ENCODE data around the gene IL17RD.

The IL17RD gene

DNA sequence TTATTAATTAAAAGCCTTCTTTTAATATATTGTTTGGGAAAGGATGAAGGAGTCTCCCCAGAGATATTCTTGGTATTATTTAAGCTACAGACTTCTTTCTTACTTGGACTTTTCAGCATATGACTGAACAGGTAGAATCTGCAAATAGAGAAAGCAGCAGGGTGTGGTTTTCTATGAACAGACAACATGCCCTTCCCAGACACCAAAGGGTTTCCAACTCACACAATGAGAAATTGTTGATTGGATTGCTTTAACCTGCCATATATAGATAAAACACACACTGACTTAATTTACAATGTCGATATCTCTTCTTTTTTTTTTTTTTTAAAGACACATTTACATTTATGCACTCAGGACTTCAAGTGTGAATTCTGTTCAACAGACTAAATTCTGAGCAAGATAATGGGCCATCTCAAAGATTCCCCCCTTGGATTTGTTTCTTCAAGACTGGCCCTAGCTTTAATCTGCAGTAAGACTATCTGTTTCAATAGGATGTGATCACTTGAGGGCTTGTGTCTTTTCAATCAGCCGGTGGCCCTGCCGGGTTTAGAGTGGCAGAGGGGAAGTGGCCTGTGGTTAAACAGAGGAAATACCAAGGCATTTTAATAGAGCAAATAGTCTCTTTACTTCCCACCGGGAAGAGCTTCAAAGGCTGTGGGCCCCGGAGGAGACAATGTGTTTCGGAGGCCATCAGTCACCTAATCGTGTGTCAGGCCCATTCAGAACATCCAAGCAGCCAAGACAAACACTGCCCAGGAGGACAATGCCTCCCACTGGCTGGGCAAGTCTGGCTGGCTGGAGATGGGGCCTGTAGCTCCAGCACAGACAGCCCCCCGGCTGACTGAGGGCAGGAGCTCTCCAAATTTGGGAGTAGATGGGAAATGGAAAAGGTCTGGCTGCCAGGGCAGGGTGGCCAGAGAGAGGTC is 6.1 kb downstream of the IL17RD start:
- no peak for DNase-seq

DNA sequence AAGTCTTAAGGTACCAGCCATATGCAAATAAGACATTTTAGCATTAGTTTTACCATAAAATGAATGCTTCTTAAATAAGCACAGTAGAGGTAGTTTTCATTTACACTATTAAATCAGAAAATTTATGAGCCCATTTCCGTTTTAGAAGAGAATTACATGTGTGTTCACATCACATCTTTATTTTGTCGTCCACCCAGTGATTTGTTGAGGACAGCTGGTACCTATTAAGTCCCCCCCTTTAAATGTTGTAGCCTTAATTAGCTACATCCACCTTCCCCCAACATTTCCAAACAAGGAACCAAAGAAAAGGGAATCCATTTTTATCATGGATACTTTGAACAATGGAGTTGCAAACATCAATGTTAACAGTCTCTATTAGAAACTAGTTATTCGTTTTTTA is 6.8 kb downstream of the IL17RD start:
- no peak for DNase-seq

DNA sequence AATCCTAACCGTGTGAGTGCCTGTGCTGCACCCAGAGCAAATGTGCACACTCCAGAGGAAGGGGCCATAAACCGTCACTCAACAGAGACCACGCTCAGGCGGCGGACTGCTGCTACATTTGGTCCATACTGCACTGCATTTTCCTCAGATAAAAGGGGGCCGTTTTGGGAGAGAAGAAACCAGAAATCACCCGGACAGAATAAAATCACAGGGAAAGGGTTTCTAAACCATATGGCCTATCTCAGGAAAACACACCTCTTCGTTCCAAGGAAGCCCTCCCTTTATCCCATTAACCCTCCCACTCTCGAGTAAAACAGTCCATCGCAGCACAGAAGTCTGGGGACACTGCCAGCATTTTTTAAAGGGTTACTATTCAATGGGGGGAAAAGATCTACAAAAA is 7.6 kb downstream of the IL17RD start:
- DNase-seq, result no peak

DNA sequence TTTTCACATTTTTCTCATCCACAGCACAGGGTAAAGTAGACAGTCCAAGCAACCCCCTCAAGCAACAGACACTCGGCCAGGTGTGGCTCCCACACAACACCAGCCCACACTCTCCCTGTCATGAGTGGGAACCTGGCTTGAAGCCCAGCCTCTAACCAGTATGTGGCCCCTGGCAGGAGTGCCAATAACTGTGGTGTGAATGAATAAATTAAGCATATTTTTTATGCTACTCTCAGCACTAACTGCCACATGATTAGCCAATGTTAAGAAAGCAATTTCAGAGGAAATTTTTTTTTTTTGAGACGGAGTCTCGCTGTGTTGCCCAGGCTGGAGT is 9.9 kb downstream of the IL17RD start:
- no peak for DNase-seq

DNA sequence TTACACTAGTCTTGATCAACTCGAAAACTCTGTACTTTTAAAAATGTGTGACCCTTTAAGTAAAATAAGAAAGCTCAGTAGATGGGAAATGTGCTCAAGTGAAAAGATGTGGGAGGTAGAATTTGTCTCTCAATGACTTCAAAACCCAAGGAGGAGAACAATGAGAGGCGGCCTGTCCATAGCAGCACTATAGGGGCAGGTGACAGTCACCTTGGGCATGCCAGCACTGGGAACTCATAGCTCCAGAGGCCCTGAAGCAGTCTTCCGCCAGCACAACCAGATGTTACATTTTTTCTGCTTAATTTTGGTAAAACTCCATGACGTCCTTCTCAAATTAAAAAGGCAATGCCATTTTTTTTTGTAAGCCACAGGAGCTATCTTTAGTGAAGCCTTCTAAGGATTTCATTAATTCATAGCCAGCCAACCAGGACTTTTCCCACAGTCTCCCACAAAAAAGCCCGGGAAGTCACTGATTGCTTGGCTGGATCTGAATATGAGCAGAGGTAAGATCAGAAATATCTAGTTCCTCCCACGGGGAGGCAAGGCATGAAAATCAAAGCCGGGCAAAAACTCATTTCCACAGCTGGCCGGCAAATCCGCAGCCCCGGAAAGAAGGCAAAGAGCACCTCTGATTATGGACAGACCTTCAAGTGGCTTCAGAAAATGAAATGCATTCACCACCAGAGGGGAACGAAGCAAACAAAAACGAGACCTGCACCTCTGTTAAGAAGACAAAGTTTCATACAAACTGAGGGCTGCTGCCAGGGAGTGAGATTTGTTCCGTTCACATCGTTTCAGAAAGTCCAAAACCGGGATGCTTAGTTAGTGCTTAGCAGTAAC is 10.5 kb downstream of the IL17RD start:
- no peak for DNase-seq

DNA sequence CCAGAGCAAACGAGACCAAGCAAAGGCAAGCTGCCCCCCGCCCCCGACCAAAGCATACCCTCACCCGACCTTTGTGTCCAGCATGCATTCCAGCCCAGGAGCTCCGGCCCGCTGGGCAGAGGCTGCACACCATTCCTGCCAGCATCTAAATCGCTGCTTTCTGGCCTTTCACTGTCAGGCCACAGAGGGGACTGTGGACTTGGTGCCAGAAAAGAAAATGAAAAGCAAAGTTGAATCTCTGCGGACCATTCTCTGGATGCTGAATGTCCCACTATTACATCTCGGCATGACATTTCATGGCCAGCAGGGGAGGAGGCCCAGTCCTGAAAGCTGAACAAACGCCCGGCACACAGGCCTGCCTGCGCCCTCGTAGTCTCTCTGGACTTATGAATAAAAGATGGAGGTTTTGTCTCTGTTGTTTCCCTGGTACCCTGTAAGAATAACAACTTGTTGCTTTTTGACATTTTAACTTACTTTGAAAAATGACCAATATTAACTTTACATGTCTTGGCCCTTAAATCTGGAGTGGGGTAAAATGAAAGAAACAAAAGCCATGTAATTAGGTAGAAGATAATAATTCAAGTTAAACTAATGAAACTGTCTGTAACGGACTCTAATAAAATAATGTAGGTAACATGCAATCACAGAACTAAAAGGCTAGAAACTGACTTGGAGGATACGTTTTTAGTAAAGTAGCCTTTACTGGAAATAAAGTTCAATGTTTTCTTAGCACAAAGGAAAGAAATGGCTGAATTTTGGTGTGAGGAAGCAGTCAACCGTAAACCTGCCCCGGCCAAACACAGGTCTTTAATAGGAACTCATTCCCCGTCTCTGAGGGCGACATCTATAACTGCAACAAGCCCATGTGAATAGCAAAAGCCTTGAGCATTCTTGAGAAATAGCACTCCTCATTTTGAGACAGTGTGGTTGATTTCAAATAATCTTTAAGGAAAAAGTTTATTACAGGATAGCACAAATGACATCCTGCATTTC is 12.7 kb downstream of the IL17RD start:
- no peak for DNase-seq

DNA sequence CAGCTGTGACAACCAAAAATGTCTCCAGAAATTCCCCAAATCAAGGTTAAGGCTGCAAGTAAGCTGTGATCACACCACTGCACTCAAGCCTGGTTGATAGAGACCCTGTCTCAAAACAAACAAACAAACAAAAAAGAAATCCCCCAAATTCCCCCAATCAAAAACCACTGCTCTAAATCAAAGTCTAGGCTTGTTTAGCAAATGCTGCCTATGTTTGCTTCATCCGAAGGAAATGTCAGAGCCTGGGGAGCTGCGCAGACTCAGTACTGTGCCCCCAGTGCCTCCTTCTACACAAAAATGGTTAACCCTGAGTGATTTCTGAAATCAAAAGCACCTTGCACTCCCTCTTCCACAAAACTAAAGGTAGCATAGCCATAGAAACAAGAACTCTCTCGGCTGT is 13.4 kb downstream of the IL17RD start:
- DNase-seq, result no peak

DNA sequence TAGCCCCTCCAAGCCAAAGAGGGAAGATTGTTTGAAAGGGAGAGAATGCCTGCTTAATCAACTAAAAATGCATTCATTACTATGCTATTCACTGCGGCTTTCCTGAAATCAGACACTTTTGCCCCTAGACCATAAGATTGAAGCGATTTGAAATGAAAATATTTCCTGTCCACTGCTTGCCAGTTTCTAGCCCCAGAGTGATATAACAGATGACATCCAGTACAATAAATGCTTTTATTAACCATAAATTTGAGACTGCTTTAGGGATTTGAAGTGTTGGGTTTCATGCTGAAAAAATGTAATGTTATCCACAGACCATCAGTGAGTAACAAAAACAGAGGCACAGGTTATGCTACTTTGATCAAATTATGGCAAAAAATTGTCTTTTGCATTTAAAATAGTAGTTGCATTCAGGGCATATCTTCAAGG is 14.1 kb downstream of the IL17RD start:
- DNase-seq, result no peak

DNA sequence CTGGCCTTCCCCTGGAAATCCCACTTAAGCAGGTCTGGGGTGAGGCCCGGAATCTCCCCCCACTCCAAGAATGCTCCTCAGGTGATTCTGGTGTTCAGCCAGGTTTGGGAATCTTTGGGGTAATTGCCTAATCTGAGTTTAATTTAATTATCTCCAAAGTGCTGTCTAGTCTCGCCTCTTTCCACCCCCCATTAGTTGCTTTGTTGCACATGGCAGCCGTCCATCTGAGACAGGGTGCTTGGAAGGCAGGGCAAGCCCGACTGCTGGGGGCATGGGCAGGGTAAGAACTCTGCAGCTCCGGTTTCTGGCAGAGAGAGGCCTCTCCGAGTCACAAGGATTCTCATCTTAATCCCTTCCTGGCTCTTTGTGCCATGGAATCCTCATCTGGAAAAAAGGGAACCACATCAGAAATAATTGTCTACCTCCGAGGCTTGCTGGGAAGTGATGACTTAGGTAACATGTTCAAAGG is 15.0 kb downstream of the IL17RD start:
- no peak for DNase-seq

DNA sequence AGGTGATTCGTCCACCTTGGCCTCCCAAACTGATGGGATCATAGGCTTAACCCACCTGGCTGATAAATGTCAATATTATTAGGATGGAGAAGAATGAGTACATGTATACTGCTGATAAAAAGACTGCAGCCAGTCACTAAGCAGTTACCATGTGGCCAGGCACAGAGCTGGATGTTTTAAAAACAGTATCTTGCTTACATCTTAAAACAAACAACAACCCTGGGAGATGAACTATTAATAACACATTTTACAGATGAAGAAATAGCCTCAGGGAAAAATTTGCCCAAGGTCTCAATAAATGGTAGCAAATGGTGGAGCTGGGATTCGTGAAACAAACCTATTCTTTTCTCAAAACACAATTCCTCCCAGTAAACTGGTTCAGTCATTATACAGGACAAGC is 18.1 kb downstream of the IL17RD start:
- no peak for DNase-seq

DNA sequence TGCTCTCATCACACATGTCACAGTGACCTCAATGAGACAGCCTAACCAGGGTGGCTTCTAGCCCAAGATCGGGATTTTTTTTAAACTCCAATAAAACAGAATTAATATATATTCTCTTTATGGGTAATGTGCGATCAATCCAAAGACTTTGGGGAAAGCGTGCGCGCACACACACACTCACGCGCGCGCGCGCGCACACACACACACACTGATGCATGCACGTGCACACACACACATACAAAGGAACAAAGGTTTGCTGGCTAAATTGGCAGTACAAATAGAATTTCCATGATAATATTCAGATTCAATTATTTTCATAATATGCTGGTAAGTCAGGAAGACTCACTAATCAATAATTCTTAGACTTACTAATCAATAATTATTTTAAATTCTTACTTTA is 19.3 kb downstream of the IL17RD start:
- no peak for DNase-seq

DNA sequence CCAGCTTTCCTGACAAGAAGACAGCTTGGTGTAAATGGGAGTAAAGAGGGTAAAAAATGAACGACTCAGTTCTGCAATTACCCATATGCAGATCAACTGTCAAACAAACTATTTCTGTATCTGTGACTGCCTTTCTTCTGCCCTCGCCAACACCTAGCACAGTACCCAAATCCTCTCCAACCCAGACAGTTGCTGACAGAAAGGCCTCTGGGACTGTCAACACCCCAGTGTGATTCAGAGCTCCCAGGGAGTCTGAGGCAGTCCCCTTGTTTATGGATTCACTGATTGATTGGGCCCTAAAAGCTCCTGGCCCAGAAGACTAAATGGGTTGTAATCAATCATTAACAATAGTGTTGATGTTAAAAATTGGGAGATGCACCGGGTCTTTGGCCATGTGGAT is 20.2 kb downstream of the IL17RD start:
- no peak for DNase-seq

DNA sequence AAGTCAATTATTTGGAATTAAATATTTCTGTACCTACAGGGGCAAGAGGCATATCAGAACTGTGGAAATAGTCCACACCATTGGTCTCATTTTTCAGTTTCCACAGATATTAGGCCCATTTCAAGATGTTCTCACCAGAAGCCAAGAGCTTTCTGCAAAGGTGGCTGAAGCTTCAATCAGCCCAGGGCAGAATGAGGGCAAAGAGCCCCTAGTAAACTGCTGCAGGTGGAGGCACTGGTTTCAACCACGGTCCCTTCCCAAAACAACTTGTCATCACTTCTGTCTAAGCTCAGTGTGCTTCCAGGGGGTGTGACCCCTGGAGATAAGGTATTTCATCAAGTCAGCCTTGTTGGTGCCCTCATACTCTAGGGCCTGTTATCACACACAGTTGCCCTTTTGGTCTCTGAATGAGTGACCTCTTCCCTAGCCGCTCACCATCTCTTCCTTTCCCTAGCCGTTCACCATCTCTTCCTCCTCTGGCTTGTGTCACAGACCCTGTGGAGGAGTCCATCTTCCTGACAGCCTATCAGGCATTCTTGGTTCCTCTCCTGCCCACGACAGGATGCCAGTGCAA is 21.2 kb downstream of the IL17RD start:
- DNase-seq, result no peak

DNA sequence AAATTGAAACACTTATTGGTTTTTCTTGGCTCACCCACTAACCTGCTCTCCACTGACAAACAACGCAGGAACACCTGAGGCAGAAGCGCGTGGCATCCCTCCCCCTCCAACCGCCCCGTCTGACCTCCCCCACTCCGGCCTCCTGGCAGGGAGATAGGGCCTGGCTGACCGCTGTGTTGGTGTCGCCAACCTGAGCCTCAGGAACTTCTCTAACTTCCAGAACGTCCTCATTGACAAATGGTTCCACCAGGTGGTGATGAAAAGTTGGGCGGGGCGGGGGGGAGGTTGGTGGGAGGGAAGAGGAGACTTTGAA is 22.8 kb downstream of the IL17RD start:
- no peak for DNase-seq

DNA sequence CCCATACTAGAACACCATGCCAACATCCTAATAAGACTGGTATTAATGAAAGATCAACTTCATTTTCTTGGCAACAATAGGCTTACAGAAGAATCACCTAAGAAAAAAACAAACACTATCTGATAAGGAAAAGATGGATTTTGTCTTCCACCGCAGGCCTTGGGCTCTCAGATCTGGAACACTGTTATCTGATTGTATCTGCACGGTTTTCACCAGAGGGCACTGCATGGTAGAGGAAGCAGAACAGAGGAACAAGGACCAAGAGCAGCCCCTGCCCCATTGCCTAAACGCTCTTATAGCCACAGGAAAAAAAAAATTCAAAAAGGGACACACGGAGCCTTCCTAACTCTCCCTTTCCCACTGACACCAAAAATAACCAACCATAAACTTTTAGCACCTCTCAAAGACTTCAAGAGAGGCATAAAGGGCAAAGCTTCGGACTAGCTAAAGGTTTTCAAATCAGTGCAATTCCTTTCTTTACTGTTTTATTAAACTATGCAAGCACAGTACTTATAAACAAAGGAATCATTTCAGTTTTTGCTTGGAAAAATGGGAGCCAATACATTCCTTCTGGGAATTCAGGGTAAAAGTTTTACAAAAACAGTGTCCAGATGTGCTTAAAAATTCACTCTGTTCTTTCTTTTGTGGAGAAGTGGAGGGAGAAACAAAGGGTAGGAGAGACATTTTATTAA is 23.3 kb downstream of the IL17RD start:
- DNase-seq, result no peak

DNA sequence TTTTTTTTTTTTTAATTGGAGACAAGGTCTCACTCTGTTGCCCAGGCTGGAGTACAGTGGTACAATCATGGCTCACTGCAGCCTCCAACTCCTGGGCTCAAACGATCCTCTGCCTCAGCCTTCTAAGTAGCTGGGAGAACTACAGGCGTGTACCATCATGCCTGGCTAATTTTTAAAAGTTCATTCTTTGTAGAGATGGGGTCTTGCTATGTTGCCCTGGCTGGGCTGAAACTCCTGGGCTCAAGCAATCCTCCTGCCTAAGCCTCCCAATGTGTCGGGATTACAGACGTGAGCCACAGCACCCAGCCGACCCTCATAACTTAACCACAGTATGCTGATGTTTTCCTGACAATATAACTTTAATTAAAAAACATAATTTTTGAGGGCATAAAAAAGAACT is 24.3 kb downstream of the IL17RD start:
- no peak for DNase-seq

DNA sequence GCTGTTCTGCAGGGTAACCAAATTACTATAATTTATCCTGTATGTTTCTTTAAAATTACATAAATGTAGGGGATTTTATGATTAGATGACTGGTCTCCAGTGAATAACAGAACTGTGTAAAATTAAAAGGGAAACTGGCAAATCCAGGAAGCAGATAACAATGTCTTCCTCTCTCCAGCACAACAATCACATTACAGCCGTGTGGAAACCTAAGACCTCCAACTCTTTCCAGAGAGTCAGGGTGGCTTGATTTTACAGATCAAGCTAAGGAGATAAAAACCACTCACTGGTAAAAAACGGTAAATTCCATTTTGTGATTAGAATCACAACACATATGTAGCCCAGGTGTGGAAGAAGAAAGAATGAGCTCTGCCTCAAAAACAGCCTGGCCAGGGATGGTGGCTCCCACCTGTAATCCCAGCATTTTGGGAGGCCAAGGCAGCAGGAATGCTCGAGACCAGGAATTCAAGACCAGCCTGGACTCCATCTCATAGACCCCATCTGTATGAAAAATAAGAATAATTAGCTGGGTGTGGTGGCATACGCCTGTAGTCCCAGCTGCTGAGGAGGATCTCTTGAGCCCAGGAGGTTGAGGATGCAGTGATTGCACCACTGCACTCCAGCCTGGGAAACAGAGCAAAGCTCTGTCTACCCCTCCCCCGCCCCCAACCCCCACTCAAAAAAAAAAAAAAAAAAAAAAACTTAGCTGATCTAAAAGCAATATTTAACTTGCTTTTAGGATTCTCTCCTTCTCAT is 29.0 kb downstream of the IL17RD start:
- no peak for DNase-seq

DNA sequence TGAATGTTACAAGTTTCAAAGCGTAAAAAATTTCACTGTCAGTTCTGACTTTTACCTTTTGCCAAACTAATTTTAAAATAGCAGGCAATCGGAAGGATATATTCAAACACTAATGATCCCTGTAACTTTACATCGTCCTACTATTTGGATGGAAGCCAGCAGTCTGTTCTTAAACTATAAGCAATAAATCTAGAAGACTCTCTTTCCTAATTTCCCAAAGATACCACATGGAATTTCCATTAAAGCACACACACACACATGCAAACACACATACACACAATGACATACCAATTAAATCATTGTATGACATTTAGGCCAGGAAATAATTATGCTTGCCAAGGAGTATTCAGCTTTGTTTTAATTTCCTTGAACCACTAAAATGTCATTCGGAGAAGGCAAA is 32.0 kb downstream of the IL17RD start:
- DNase-seq, result no peak

DNA sequence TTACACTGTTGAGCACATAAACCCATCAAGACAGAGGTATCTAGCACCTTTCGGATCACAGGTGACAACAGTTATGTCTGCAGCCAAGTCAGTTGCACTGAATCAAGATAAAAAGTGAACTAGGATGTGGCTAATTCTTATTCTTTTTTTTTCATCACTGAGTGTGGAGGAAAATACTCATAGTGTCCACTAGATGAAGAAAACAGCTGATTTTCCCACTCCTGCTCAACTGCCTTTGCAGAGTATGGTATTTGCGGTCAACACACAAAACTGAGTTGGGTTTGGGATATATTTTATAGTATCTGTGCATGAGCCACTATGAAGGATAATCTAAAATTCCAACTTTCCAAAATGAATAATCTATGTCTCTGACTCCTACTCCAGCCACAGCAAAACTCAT is 32.5 kb downstream of the IL17RD start:
- DNase-seq, result no peak

DNA sequence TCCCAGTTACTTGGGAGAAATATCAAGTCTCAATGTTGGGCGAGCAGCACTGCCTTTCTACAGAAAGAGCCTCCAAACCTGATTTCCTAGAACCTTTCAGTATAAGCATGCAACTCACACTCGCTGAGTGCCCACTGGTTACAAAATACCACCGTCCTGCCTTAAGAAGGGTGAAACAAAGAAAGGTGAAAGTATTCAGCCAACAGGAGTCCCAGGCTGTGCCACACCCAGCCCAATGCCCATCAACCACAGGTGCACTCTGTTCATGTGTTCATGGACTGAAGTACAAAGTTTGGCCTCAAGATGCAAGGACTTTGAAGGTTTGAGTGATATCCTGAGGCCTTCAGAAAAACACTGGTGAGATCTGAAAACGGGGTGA is 34.0 kb downstream of the IL17RD start:
- DNase-seq, result no peak

DNA sequence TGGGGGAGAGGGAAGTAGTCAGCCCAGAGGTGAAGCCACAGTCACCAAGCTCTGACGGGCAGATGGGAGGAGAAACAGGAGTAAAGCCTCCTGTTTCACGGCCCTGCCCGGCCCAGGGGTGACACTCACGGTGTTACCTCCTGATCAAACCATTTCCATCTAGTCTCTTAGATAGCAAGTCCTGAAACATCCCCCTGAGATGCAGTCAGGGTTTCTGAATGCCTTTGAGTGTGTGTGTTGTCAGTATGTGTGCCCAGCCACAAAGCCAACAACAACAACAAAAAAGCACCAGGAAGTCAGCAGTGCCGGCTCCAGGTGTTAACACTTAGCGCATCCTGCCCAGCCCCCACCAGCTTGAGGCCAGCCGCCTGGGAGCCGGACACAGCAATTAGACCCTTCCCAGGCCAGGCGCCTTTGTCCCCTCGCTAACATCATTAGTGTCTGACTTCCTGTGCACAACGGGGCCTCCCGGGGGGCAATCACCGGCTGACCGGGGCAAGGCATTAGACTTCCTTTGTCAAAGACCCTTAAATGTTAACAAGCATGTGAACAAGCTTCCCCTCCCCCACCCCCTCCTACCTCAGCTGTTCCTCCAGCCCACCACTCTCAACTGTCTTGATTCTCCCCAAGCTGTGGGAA is 34.5 kb downstream of the IL17RD start:
- DNase-seq, result no peak
